AG10803 (cell line): ENCODE measurements around the gene MRPL27.
"Not testable (repeated sequence)": the region's sequence is repeated elsewhere in the genome, so short reads cannot be mapped to it uniquely, and the experiment has no call there.

ENCODE experiments used
- DNase-seq: peaks from one replicate; pipeline ENCODE4 v3.0.0; 2010; ENCODE audit warnings: low read depth
- H3K4me3 ChIP-seq: 2 replicates; pipeline ENCODE4 v1.5.1; 2011; ENCODE audit warnings: mild to moderate bottlenecking, low read length, control low read depth
- CTCF ChIP-seq: conservative IDR thresholded peaks from 2 replicates; pipeline ENCODE4 v1.5.1; 2011; ENCODE audit warnings: mild to moderate bottlenecking, low read length, control low read depth, inconsistent platforms

The MRPL27 gene

GRCh38 chr17:50339381-50339780 is 33.6 kb downstream of the MRPL27 start:
- no peak for TF ChIP-seq CTCF
- DNase-seq, result no peak

GRCh38 chr17:50338645-50339044 is 34.3 kb downstream of the MRPL27 start:
- no peak for TF ChIP-seq CTCF
- no peak for DNase-seq
- H3K4me3 ChIP-seq, result no peak overlapping the region

More at GRCh38 chr17:50339381-50339780, 33.6 kb downstream of the MRPL27 start:
- no peak overlapping the region for H3K4me3 ChIP-seq

GRCh38 chr17:50337956-50338355 is 35.0 kb downstream of the MRPL27 start:
- DNase-seq, result no peak
- H3K4me3 ChIP-seq, result no peak overlapping the region
- TF ChIP-seq CTCF, result no peak

GRCh38 chr17:50333291-50334057 is 39.5 kb downstream of the MRPL27 start:
- not testable (repeated sequence) for H3K4me3 ChIP-seq, DNase-seq

- DNase-seq, result no peak
- TF ChIP-seq CTCF, result no peak
- H3K4me3 ChIP-seq, result no peak overlapping the region
Observed at GRCh38 chr17:50332196-50332595, 40.8 kb downstream of the MRPL27 start.

GRCh38 chr17:50331085-50331791 is 41.7 kb downstream of the MRPL27 start:
- TF ChIP-seq CTCF, result no peak
- no peak overlapping the region for H3K4me3 ChIP-seq
- DNase-seq, result peak; percentile 85

GRCh38 chr17:50330151-50330775 is 42.7 kb downstream of the MRPL27 start:
- TF ChIP-seq CTCF, result no peak
- no peak for DNase-seq
- H3K4me3 ChIP-seq, result no peak overlapping the region
